22Rv1 (cell line): ENCODE results near the gene PRODH.

Source experiments
- CTCF ChIP-seq: fragments of 450-650 bp; IDR thresholded peaks from 2 replicates; pipeline ENCODE4 v1.5.1; 2017; ENCODE audit warnings: mild to moderate bottlenecking
- ZFX ChIP-seq: fragments of 450-650 bp; IDR thresholded peaks from 2 replicates; pipeline ENCODE4 v1.6.1; 2017; ENCODE audit warnings: antibody characterized with exemption, borderline replicate concordance

GRCh38 chr22:18965526-18966421 lies 29.7 kb upstream of the PRODH start:
- TF ChIP-seq CTCF: no peak
- no peak for TF ChIP-seq ZFX
